CD4-positive, alpha-beta T cell treated with Interleukin-17A for 4 hours (primary cell): ENCODE measurements around the gene SH3PXD2A.
"Not testable (repeated sequence)": the region's sequence is repeated elsewhere in the genome, so short reads cannot be mapped to it uniquely, and the experiment has no call there.

Experiments used
- DNase-seq: peaks from one replicate; pipeline ENCODE4 v3.0.0-alpha.2; 2020; ENCODE audit warnings: mixed read lengths

SH3PXD2A gene

GRCh38 chr10:103616705-103617601 is 238.4 kb downstream of the SH3PXD2A start:
- DNase-seq, result no peak

GRCh38 chr10:103614306-103615158 is 240.8 kb downstream of the SH3PXD2A start:
- no peak for DNase-seq

GRCh38 chr10:103613616-103614015 is 241.8 kb downstream of the SH3PXD2A start:
- no peak for DNase-seq

DNA sequence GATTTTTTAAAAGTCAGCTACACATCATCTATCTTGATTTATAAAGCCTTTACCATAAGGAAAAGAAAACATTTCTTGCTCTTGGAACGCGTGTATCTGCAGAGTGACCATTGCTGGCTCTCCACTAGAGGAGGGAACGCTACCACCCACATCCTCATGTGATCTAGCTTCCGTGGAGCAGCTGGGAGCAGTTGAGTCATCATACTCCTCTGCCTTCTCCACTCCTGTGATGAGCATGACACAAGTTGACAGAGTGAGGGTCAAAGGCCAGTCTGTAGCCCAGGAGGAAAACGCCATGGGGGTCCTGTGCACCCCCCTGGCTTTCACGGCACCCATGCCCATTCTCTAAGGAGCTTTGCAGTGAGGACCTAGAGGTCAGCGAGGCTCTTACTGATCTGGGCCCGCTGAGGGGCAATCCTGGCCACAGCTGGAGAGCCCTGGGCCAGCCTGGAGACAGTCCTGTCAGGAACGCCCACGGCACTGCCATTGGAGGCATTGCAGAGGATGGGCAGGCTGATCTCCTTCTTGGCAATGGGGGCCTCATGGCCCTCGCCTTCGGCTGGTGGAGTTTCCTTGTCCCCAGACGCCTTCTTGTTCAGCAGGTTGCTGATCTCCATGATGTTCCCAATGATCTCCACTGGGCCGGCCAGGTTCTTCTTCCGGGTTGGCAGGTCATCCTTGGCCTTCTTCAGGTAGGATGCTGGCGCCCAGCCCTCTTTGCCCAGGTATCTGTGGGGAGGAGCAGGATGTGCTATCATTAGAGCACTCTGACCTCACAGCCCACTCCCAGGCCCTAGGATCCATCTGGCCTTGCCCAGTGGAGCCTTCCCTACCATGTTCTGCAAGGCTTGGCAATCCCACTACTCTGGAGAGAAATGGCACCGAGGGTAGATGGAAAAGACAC is 242.7 kb downstream of the SH3PXD2A start:
- no peak for DNase-seq

DNA sequence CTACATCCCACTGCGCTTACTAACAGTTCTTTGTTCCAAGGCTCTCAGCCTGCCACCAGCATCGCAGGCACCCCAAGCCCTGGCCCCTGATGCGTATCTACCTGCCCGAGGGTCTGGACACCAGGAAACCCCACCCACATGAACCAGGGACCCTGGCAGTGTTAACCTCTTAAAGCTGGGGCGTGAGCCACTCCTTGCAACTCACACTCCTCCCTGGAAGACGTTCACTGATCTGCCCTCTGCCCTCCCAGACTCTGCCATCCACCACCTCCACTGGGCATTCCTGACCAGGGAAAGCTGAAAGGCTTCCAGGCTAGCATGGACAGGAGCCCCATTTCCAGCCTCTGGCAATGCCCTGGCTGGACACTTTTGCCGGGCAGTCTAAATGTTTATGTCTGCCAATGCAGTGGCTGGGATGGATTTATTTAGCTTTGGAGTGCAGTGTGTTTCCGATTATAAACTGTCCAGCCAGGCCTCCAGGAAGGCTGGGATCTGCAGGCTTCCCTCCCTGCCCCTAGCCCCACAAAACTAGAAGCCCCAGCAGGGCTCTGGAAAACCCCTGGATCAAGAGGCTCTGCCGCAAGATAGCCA is 244.4 kb downstream of the SH3PXD2A start:
- no peak for DNase-seq

GRCh38 chr10:103610083-103610472 is 245.3 kb downstream of the SH3PXD2A start:
- DNase-seq, result no peak

DNA sequence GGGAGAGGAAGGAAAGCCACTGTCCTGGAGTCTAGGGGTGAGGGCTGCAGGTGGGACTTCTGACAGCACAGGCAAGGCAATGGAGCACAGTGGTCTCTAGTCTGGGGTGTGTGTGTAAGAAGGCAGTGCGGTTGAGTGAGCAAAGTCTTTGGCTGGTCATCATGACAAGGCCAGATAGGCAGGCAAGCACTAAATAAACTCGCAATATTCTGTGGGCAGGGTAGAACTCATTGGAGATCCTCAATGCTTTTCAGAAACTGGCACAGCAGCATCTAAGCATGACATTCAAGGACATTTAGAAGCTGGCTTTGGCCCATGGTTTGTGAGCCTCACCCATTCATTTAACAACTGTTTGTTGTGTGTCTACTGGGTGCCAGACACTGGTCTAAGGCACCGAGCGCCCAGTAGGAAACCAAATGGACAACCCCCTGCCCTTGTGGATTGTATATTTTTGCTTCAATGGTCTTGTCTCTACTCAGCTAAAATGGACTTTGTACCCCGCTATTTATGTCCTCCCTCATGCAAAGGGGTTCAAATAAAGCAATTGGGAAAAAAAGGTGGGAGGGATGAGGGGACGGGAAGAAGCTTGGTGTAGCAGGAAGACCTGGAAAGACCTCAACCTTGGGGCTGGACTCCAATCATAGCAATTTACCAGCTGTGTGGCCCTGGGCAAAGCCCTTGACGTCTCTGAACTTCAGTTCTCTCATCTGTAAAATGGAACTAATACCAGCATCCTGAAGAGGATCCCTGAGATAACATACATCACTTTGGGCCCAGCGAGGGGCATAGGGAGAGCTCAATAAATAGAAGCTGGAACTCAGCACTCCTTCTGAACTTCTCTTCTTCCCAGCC is 245.9 kb downstream of the SH3PXD2A start:
- DNase-seq, result no peak

GRCh38 chr10:103608056-103608455 is 247.3 kb downstream of the SH3PXD2A start:
- DNase-seq, result not testable (repeated sequence)

GRCh38 chr10:103607051-103607450 is 248.3 kb downstream of the SH3PXD2A start:
- DNase-seq, result not testable (repeated sequence)

- DNase-seq, result not testable (repeated sequence)
Measured at GRCh38 chr10:103606097-103606438, 249.3 kb downstream of the SH3PXD2A start.

- DNase-seq, result peak; percentile 61
Measured at GRCh38 chr10:103605359-103606096, 249.8 kb downstream of the SH3PXD2A start.

- no peak for DNase-seq
Measured at GRCh38 chr10:103603382-103603781, 252.0 kb downstream of the SH3PXD2A start.

GRCh38 chr10:103602852-103603155 is 252.6 kb downstream of the SH3PXD2A start:
- no peak for DNase-seq

- DNase-seq, result no peak
Measured at GRCh38 chr10:103602028-103602851, 253.1 kb downstream of the SH3PXD2A start.

DNA sequence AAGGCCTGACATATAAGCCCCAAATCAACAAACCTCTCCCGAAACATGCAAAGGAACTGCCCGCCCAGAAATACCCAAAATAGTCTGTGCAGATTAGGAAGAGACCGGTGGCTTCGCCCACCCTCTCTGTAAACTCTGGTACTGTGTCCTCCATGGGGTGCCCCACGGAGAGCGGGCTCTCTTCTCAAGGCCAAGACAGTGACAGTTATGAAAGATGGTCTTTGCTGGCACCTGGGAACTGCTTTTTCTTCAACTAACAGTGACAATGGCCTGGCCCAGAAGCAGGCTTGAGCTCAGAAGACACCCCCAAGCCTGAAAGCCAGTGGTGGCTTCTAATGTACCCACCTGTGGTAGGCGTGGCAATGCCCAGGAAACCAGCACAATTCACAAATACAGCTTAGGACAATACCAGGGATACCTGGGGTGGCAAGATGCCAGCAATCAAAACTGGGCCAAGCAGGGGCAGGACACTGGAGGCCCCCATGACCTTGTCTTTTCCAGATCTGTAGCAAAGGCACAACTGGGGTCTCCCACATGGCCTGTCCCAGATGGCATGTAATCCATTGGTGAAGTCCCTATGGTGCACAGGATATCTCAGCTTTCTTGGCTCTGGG is 254.3 kb downstream of the SH3PXD2A start:
- no peak for DNase-seq

DNA sequence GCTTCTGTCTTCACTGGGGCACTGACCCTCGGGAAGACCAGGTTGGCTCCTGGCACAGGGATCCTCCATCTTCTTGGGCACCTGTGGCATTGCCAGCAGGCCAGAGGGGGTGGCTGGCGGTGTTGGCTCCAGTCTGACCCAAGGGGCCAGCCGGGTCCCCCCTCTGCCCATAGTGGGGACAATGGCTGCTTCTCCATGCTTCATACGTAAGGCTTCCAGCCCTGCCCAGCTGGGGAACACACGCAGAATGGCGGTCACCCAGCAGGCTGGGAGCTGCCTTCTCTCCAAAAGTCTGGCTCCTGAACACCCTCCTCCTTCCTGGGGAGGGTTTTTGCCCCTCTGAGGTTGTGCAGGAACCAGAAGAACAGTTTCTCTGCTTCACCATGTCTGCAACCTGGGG is 255.1 kb downstream of the SH3PXD2A start:
- no peak for DNase-seq

DNA sequence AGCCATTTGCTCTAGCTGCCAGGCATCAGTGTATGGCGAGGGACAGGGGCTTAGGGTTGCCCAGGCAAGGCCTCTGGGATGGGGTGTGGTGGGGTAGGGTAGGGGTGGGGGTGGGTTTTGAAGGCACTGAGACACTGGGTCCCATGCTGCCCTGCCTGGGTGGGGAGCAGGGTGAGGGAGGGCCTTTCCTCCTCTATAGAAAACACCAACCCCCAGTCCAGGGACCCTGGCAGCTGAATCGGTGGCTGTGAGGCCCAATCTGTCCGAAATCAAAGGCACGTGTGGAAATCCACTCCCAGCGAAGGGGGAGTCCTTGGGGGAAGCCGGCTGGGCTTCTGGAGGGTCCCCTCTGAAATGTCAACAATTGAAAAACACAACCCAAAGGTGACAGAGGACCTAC is 255.5 kb downstream of the SH3PXD2A start:
- no peak for DNase-seq

DNA sequence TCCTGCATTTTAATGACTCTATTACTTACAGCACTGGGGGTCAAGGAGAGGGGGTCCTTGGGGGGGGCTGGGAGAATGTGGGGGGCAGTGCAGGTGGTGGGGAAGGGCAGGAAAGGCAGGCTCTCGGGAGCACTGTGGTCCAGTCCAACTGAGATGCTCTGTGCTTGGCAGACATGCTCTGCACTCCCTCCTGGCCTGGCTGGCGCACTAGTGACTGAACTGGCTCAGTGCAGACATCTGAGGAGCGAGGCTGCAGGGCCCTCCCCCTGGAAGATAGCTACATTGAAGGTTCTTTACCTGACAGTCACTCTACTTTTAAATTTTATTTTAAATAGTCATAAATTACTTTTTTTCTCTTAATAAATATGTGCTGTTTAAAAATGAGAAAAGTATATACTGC is 256.2 kb downstream of the SH3PXD2A start:
- DNase-seq, result no peak

GRCh38 chr10:103598654-103599115 is 256.7 kb downstream of the SH3PXD2A start:
- DNase-seq, result peak; percentile 39
